ENCODE measurements around the gene ADAD2.

Gene ADAD2

DNA sequence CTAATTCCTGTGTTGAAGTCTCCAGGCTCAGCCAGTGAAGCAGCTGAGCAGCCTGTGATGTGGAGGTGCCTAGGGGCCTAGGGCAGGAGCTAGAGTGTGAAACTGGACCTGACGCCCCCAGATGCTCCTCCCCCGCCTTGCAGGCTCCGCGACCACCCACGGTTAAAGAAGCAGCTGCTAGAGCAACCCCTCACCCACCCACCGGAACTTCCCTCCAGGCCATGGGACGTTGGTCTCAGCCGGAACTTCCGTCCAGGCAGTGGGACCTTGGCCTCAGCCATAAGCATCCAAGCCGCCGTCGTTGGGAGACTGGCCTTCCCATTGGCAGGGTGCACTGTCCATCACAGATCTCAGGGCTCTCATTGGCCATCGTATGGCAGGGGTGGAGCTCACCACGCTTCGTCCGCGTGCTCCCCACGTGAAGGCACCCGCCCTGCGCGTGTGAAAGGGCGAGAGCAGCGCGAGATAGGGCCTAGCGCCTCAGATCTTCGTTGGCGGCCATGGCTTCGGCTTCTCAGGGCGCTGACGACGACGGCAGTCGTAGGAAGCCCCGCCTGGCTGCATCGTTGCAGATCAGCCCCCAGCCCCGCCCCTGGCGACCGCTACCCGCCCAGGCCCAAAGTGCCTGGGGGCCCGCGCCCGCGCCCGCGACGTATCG lies at the start of gene ADAD2:
Gene ADAD2 (plus strand): TSS at position 427 of the 658 bp plus-strand sequence. CDS start 74 bp downstream, at position 501.
- DNase-seq: no peak

DNA sequence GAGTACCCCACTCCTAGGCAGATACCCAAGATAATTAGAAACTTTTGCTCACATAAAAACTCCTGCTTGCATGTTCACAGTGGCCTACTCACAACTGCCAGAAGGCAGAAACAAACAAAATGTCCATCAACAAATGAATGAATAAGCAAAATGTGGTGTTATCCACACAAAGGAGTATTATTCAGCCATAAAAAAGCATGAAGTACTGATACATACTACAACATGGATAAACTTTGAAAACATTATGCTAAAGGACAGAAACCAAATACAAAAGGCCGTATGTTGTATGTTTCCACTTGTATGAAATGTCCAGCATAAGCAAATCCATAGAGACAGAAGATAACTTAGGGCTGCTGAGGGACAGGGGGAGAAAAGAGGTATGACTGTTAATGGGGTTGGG lies 47.9 kb upstream of the ADAD2 start:
- DNase-seq: no peak

DNA sequence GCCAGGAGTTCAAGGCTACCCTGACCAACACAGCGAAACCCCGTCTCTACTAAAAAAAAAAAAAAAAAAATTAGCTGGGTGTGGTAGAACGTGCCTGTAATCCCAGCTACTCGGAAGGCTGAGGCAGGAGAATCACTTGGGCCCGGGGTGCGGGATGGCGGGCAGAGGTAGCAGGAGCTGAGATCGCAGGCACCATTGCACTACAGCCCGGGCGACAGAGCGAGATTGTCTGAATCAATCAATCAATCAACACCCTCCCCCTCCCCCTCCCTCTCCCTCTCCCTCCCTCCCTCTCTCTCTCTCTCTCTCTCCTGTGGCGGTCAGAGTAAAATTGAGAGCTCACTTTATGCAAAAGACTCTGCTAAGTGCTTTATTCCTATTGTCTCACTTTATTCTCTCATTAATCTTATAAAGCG lies 47.2 kb upstream of the ADAD2 start:
- DNase-seq: no peak

GRCh38 chr16:84144209-84144858 lies 46.6 kb upstream of the ADAD2 start:
- DNase-seq: no peak

- DNase-seq: peak; percentile 31
These were observed 45.9 kb upstream of the ADAD2 start, which contains the start of the genes DNAAF1 and HSDL1 for GRCh38 chr16:84144859-84145639. Gene DNAAF1, plus strand, starts transcription at chr16:84145308. Its CDS starts 133 bp downstream, at chr16:84145441. Gene HSDL1, minus strand, starts transcription at chr16:84145177. Its CDS starts 13,856 bp downstream, at chr16:84131321.

DNA sequence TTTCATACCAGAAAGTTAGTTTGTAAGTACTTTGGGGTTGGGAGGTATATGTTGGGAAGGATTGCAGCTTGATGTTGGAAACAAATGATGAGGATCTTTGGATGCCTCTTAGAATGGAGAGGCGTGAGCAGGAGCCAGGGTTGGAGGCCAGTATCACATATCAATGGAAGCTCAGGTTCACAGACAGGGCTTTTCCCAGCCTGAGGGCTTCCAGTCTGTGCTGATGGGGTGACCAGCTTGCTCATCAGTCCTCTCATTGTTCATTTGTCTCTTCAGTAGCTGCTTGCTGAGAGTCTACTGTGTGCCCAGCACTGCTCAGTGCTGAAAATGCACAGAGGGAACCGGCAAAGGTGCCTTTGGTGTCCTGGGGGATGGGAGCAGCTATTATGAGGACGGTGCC lies 40.0 kb upstream of the ADAD2 start:
- DNase-seq: no peak

GRCh38 chr16:84153660-84154214 lies 37.2 kb upstream of the ADAD2 start:
- no peak for DNase-seq

DNA sequence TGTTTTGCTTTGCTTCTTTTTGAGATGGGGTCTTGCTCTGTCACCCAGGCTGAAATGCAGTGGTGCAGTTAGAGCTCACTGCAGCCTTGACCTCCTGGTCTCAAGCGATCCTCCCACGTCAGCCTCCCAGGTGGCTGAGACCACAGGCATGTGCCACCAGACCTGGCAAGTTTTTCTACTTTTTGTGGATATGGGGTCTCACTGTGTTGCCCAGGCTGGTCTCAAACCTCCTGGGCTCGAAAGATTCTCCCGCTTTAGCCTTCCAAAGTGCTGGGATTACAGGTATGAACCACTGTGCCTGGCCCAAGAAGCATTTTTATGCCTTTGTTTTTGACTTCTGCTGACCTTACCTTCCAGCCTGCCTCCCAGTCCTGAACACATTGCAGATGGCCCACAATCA lies 35.7 kb upstream of the ADAD2 start:
- no peak for DNase-seq

DNA sequence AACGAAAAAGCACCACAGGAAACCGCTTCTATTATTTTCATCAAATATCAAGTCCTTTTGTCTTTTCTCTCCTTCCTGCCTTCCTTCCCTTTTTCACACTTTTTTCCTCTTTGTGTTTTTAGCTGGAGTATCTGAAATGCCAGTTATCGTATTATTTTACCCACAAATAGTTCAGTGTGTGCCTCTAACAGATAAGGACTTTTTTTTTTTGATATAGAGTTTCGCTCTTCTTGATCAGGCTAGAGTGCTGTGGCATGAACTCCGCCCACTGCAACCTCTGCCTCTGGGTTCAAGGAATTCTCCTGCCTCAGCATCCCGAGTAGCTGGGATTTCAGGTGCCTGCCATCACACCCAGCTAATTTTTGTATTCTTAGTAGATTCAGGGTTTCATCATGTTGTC lies 35.2 kb upstream of the ADAD2 start:
- DNase-seq: no peak

DNA sequence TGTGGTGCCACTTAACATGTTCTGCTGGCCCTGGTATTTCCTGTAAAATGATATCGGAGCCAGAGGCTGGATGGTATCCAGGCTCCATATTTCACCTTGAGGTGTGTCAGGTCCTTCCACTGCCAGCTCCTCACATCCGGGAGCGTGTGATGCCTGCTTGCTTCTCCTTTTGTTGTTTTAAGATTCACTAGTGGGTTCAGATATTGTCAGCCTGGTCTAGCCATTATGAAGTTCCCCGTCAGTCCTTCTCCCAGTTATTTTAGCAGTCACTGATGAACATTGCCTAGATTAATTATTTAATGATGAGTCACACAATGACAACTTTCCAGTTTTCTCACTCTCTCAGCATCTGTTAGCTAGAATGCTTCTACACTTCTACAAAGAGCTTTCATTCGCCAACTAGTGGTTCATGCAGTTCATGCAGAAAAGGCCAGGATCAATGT lies 34.6 kb upstream of the ADAD2 start:
- DNase-seq: no peak

DNA sequence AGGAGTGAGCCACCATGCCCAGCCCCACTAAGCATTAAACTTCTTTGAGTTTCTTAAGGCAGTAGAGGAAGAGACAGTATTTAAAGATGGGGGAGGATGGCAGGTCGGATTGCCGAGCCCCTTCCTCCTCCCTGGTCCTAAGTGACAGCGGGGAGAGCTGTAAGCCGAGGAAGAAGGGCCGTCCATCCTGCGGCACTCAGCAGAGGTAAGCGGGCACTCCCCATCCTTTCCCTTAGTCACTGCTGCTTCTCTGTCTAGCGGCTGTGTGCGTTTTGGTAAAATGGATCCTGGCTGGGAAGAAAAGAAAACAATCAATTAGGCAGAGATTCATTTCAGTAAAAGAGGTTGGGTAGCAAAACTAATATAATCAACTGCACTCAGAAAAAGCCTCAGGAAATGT lies 31.9 kb upstream of the ADAD2 start:
- DNase-seq: no peak

DNA sequence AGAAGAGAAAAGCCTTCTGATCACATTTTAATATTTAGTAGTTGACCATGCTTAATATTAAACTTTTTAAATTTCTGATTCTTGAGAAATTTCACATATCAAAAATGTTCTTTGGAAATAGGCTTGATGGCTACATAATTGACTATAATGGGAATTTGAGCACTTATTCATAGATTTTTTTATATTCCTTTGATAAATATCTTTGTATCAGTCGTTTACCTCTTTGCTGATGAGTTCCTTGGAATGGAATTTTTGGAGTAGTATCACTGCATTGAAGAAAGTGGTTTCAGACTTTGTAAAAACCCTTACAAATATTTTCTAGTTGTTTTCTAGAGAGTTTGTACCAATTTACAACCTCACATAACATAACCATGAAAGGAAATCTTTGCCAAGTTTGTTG lies 31.2 kb upstream of the ADAD2 start:
- DNase-seq: no peak

- no peak for DNase-seq
These were observed 29.9 kb upstream of the ADAD2 start for GRCh38 chr16:84161037-84161436.

- DNase-seq: no peak
These were observed 29.2 kb upstream of the ADAD2 start for GRCh38 chr16:84161801-84162200.

DNA sequence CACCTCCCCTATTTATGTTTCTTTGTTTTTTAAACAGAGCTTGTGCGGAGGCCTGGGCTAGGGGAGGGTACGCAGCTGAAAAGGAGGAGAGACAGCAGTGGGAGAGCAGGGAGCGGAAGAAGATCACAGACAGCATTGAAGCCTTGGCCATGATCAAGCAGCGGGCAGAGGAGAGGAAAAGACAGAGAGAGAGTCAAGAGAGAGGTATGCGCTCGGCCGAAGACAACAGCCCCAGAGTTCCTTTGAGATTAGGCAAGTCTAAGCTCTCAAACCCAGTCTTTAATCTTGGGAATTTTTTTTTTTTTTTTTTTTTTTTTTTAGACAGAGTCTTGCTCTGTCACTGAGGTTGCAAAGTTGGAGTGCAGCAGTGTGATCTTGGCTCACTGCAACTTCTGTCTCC lies 25.2 kb upstream of the ADAD2 start:
- no peak for DNase-seq

DNA sequence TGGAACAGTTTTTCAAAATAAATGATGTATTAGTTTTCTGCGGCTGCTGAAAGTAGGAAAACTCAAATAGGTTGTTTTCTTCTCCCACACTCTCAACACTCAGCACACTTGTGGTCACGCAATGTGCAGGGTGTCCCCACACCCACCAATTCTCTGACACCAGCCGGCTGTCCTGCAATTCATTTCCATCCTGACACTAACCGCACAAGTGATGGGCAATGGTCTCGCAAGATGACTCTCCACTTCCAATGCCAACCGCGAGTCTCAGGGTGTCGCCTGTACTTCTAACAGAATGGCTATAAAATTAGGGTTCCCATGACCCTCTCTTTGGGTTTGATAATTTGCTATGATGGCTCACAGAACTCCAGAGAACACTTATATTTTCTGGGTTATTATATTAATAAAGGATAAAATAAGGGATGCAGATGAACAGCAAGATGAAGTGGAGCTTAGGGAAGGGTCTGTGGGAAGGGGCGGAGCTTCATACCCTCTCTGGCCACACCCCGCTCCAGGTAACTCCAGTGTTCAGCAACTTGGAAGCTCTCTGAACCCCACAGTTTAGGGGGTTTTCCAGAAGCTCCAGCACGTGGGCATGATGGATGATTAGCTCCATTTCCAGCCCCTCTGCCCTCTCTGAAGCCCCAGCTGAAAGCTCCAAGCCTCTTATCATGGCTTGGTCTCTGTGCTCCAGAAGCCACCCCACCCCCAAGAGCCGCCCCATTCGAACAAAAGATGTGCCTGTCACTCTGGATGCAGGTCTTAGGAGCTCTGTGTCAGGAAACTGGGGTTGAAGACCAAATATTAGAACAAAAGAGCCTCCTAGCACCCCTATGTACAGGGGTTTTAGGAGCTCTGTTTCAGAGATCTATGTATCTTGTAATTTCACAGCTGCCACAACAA lies 23.9 kb upstream of the ADAD2 start:
- no peak for DNase-seq

DNA sequence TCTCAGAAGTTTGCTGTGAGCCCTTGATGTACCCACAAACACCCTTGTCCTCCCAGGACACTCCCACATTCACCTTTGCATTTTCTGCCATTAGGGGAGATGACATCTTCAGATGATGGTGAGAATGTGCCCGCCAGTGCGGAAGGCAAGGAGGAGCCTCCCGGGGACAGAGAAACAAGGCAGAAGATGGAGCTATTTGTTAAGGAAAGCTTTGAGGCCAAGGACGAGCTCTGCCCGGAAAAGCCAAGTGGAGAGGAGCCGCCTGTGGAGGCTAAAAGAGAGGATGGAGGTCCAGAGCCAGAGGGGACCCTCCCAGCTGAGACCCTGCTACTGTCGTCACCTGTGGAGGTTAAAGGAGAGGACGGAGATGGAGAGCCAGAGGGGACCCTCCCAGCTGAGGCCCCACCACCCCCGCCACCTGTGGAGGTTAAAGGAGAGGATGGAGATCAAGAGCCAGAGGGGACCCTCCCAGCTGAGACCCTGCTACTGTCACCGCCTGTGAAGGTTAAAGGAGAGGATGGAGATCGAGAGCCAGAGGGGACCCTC lies 21.1 kb upstream of the ADAD2 start:
- DNase-seq: no peak

DNA sequence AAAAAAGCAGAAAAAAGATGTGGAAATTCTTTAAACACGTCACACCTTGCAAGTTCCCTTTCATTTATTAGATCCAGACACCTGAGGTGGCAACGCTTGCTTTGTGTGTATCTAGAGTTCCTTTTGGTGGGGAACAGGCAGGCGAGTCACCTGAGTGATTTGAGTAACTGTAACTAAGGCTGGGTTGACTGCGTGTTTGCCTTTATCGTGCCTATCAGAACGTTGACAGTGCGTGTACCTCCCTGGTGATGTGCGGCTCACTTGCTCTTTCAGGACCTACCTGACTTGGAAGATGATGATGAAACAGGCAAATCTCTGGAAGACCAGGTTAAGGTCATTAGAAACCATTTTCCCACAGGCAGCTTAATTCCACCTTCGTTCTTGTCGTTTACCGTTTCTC lies 16.6 kb upstream of the ADAD2 start:
- DNase-seq: no peak

GRCh38 chr16:84175350-84176081 lies 15.4 kb upstream of the ADAD2 start:
- no peak for DNase-seq

DNA sequence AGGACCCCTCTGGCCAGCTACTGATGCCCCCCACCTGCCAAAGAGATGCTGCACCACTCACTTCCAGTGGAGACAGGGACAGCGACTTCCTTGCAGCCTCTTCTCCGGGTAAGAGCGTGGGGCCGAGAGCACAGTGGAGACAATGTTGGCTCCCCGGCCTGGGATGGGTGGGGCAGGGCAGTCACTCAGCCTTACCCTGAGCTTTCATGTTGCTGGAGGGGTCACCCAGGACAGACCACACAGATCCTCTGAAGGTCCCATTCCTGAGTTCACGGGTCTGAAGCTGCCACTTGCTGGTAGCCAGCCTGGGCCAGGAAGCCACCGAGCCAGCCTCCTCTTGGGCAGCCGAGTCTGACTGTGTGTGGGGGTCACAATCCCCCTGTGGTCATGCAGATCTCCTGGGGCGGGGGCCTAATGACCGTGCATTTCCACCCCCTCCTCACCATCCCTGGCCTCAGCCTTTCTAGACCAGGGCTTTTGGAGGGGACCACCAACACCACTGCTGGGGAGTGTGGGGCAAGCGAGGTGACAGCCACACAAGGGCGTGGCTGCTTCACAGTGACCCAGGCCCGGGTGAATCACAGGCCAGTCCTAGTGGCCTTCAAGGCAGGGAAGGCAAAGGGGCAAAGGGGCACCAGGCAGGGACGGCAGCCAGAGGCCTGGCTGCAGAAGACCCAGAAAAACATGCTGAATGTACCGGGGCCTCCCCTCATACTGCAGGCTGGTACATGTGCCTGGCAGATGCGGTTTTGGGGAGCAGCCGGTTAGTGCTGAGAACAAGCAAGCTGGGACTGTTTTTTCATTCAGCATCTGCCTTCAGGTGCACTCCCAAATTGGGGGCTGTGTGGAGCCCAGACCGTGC lies 14.5 kb upstream of the ADAD2 start:
- no peak for DNase-seq

- no peak for DNase-seq
These were observed 13.2 kb upstream of the ADAD2 start for GRCh38 chr16:84177741-84178073.

Measured in NCI-H446 treated with DMSO at 0.1 percent for 48 hours (cell line).